CD4-positive, CD25-positive, alpha-beta regulatory T cell (primary cell): ENCODE results near the gene DSG2. TPM values are rescaled to one million over a fixed set of nuclear protein-coding genes. Genes with fewer than 3 reads are reported as not detected.
A peak's percentile ranks its signal among the peaks of the same experiment; 100 is the strongest.

Source experiments
- ATAC-seq, 2 donors: fragments of 150-1000 bp; cut with Tn5 transposase; one replicate each; pipeline ENCODE4 v1.10.0; 2021; ENCODE audit warnings: low read depth in 2 of 2, moderate number of reproducible peaks in 2 of 2, moderate library complexity in 1 of 2
- DNase-seq, 3 donors: peaks; one replicate each; pipeline versions ENCODE4 v3.0.0 to v3.0.0-alpha.2; 2012 to 2022; ENCODE audit warnings: mixed read lengths in 1 of 3
- H3K27ac ChIP-seq: one replicate; pipeline ENCODE4 v1.7.0; 2013; ENCODE audit warnings: mild to moderate bottlenecking, low read length; ENCODE audit not compliant: insufficient read depth, poor library complexity, severe bottlenecking
- H3K27me3 ChIP-seq: one replicate; pipeline ENCODE4 v1.7.0; 2013; ENCODE audit warnings: low read length; ENCODE audit not compliant: control insufficient read depth, insufficient read depth
- H3K36me3 ChIP-seq: one replicate; pipeline ENCODE4 v1.7.0; 2013; ENCODE audit warnings: mild to moderate bottlenecking, low read length, moderate library complexity; ENCODE audit not compliant: control insufficient read depth, insufficient read depth
- H3K4me1 ChIP-seq: 2 replicates; pipeline ENCODE4 v1.7.0; 2013; ENCODE audit warnings: mild to moderate bottlenecking, low read length; ENCODE audit not compliant: insufficient read depth, control insufficient read depth, poor library complexity, severe bottlenecking
- H3K4me3 ChIP-seq: one replicate; pipeline ENCODE4 v1.7.0; 2013; ENCODE audit warnings: low read depth, mild to moderate bottlenecking, low read length, moderate library complexity
- H3K9me3 ChIP-seq, 2 experiments: 1 replicate in 1 of 2; 2 replicates in 1 of 2; pipeline ENCODE4 v1.7.0; 2013; ENCODE audit warnings: low read length in 2 of 2, mild to moderate bottlenecking in 1 of 2, moderate library complexity in 1 of 2; ENCODE audit not compliant: control insufficient read depth in 2 of 2
- H3K27ac Mint-ChIP-seq, 3 donors: one replicate each; pipeline ENCODE4 v1.8.0; 2020 to 2022; ENCODE audit warnings: mild to moderate bottlenecking in 3 of 3, mixed read lengths in 3 of 3, moderate library complexity in 2 of 3
- H3K27me3 Mint-ChIP-seq: one replicate; pipeline ENCODE4 v1.8.0; 2022; ENCODE audit warnings: mild to moderate bottlenecking, mixed read lengths
- H3K36me3 Mint-ChIP-seq: one replicate; pipeline ENCODE4 v1.8.0; 2020; ENCODE audit warnings: mixed read lengths
- H3K4me1 Mint-ChIP-seq, 4 donors: one replicate each; pipeline ENCODE4 v1.8.0; 2020 to 2022; ENCODE audit warnings: mixed read lengths in 4 of 4, mild to moderate bottlenecking in 1 of 4
- H3K4me3 Mint-ChIP-seq, 4 donors: one replicate each; pipeline ENCODE4 v1.8.0; 2020 to 2022; ENCODE audit warnings: mild to moderate bottlenecking in 4 of 4, mixed read lengths in 4 of 4, moderate library complexity in 3 of 4
- H3K9me3 Mint-ChIP-seq, 7 donors: one replicate each; pipeline ENCODE4 v1.8.0; 2020 to 2022; ENCODE audit warnings: mixed read lengths in 7 of 7, mild to moderate bottlenecking in 3 of 7, moderate library complexity in 2 of 7
- polyA plus RNA-seq, 4 donors: library from polyadenylated mRNA; unstranded; fragments of 300-500 nt; fragmentation: Illumina TruSeq; gene quantifications; one replicate each; pipeline ENCODE4 v1.2.3, GENCODE V29; 2021
- total RNA-seq: library from RNA; stranded (reverse); gene quantifications from one replicate; pipeline ENCODE4 v1.2.3, GENCODE V29; 2022

Gene DSG2
- total RNA-seq (0.10 TPM), polyA plus RNA-seq (not detected)

- H3K9me3 Mint-ChIP-seq, result peaks cover 0 to 1% (median 0%) of the 10 kb centered on the region in 7 donors
- peak in 1 of 2 donors; percentile 22 for ATAC-seq
- peak in 1 of 3 donors; percentile 1 for DNase-seq
- H3K4me1 Mint-ChIP-seq, result peaks cover 0 to 4% (median 1%) of the 10 kb centered on the region in 4 donors
- peaks cover 29% of the 10 kb centered on the region for H3K27me3 Mint-ChIP-seq
- H3K27ac Mint-ChIP-seq, result no peak within 1 kb of the TSS
- H3K36me3 ChIP-seq, result no peaks in the 10 kb centered on the region
- H3K4me3 Mint-ChIP-seq, result peak within 1 kb of the TSS in 2 of 4 donors; percentile 29 to 55
- no peaks in the 10 kb centered on the region for H3K9me3 ChIP-seq
- H3K36me3 Mint-ChIP-seq, result no peaks in the 10 kb centered on the region
- H3K4me3 ChIP-seq, result no peak within 1 kb of the TSS
- H3K4me1 ChIP-seq, result no peaks in the 10 kb centered on the region
- H3K27me3 ChIP-seq, result peaks cover 9% of the 10 kb centered on the region
- H3K27ac ChIP-seq, result no peak within 1 kb of the TSS
Measured at GRCh38 chr18:31497836-31498573, at the start of gene DSG2. TSS of gene DSG2 (plus strand) at chr18:31498177. CDS start at chr18:31498252, 75 bp downstream.

GRCh38 chr18:31450409-31450808 is 47.6 kb upstream of the DSG2 start:
- Mint-ChIP-seq H3K36me3 (no peaks in the 10 kb centered on the region), H3K27me3 (no peaks in the 10 kb centered on the region), H3K9me3 (peaks cover 0 to 11% (median 0%) of the 10 kb centered on the region in 7 donors), H3K4me1 (no peaks in the 10 kb centered on the region), H3K27ac (no peak overlapping the region), H3K4me3 (no peak overlapping the region)
- no peak for DNase-seq
- Histone ChIP-seq H3K36me3 (no peaks in the 10 kb centered on the region), H3K9me3 (no peaks in the 10 kb centered on the region), H3K4me1 (no peaks in the 10 kb centered on the region), H3K4me3 (no peak overlapping the region), H3K27me3 (no peaks in the 10 kb centered on the region), H3K27ac (no peak overlapping the region)
- ATAC-seq, result no peak

GRCh38 chr18:31451625-31452024 is 46.4 kb upstream of the DSG2 start:
- H3K9me3 ChIP-seq, result no peaks in the 10 kb centered on the region
- no peaks in the 10 kb centered on the region for H3K27me3 Mint-ChIP-seq
- no peak for ATAC-seq

DNA sequence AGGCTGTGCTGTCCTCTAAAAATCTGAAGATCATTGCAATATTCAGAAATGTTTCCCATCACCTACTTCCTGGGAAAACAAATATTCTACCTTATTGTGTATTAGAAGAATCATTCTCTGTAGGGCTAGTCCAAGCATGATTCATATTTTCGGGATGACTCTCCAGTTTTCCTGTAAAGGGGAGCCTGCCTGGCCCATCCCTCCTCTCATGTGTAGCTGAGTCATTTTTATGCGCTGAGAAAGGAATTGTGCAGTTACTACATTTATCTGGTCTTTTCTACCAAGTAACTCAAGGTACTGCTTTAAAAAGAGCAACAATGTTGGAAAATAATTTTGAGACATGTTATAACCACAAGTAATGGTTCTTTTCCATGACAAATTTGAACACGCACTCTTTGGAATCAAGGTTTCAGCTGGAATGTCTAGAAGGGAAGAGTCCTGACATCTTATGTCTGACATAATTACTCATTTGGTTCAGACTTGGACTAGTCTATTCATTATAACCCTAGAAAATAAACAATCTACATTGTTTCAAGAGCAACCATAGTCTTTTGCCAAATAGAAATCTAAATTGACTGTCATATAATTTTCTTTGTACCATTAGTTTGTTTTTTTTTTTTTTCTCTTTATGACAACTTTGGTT is 43.8 kb upstream of the DSG2 start:
- Histone ChIP-seq H3K27ac (no peak overlapping the region), H3K9me3 (no peaks in the 10 kb centered on the region), H3K4me1 (no peaks in the 10 kb centered on the region), H3K4me3 (no peak overlapping the region), H3K27me3 (no peaks in the 10 kb centered on the region), H3K36me3 (no peaks in the 10 kb centered on the region)
- H3K9me3 Mint-ChIP-seq, result peaks cover 0 to 8% (median 0%) of the 10 kb centered on the region in 7 donors
- no peaks in the 10 kb centered on the region for H3K36me3 Mint-ChIP-seq
- H3K4me3 Mint-ChIP-seq, result no peak overlapping the region
- no peak overlapping the region for H3K27ac Mint-ChIP-seq
- no peaks in the 10 kb centered on the region for H3K4me1 Mint-ChIP-seq
- DNase-seq (no peak), ATAC-seq (no peak)
- H3K27me3 Mint-ChIP-seq, result no peaks in the 10 kb centered on the region

More at GRCh38 chr18:31451625-31452024, 46.4 kb upstream of the DSG2 start:
- Mint-ChIP-seq H3K4me1 (no peaks in the 10 kb centered on the region), H3K4me3 (no peak overlapping the region), H3K27ac (no peak overlapping the region), H3K36me3 (no peaks in the 10 kb centered on the region), H3K9me3 (peaks cover 0 to 11% (median 0%) of the 10 kb centered on the region in 7 donors)
- H3K27ac ChIP-seq, result no peak overlapping the region
- no peaks in the 10 kb centered on the region for H3K27me3 ChIP-seq
- H3K4me1 ChIP-seq, result no peaks in the 10 kb centered on the region
- no peak for DNase-seq
- no peaks in the 10 kb centered on the region for H3K36me3 ChIP-seq
- H3K4me3 ChIP-seq, result no peak overlapping the region

DNA sequence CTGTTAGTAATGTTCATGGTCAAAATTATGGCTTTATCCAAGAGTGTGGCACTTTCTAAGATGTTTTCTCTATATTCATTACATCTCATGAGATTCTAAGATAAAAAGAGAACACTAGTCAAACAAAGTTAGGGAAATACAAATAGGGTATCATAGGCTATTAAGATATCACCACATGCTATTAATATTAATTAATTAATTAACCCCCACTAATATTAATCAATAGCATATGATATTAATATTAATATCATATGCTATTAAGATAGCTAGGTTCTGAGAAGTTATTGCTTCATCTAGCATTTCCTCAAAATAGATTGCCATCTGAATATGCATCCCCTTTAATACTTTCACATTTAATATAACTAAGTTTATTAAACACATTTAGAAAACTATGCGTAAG is 28.3 kb upstream of the DSG2 start:
- H3K27ac Mint-ChIP-seq, result no peak overlapping the region
- Histone ChIP-seq H3K4me1 (no peaks in the 10 kb centered on the region), H3K4me3 (no peak overlapping the region), H3K9me3 (no peaks in the 10 kb centered on the region), H3K27me3 (no peaks in the 10 kb centered on the region), H3K27ac (no peak overlapping the region), H3K36me3 (no peaks in the 10 kb centered on the region)
- no peaks in the 10 kb centered on the region for H3K4me1 Mint-ChIP-seq
- no peaks in the 10 kb centered on the region for H3K36me3 Mint-ChIP-seq
- no peak for DNase-seq
- no peak for ATAC-seq
- peaks cover 0 to 4% (median 0%) of the 10 kb centered on the region in 7 donors for H3K9me3 Mint-ChIP-seq
- H3K27me3 Mint-ChIP-seq, result no peaks in the 10 kb centered on the region
- H3K4me3 Mint-ChIP-seq, result no peak overlapping the region

- no peak for DNase-seq
- Histone ChIP-seq H3K27ac (no peak overlapping the region), H3K36me3 (no peaks in the 10 kb centered on the region), H3K4me3 (no peak overlapping the region), H3K9me3 (no peaks in the 10 kb centered on the region), H3K4me1 (no peaks in the 10 kb centered on the region), H3K27me3 (no peaks in the 10 kb centered on the region)
- Mint-ChIP-seq H3K9me3 (peaks cover 0 to 5% (median 1%) of the 10 kb centered on the region in 7 donors), H3K4me1 (no peaks in the 10 kb centered on the region), H3K4me3 (no peak overlapping the region), H3K36me3 (no peaks in the 10 kb centered on the region), H3K27ac (no peak overlapping the region), H3K27me3 (no peaks in the 10 kb centered on the region)
- no peak for ATAC-seq
Measured at GRCh38 chr18:31478688-31479087, 19.3 kb upstream of the DSG2 start.

DNA sequence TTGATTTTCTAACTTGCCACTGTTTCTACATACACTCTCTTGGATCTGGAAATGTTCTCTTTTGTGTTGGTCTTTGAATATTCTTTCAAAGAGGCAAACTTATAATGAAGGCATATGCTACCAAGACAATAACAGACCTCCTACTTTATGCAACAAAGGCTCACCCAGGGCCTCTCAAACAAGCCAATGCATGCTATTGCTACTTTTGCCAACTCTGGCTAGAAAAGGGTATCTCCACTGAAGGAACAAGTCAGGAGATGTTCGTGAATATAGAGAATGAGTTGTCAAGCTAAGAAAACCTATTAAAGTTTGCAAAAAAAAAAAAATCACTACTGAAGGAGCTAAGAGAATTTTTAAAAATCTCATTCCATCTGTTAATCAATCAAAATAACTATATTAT is 15.9 kb upstream of the DSG2 start:
- H3K36me3 Mint-ChIP-seq, result no peaks in the 10 kb centered on the region
- Histone ChIP-seq H3K4me3 (no peak overlapping the region), H3K27me3 (no peaks in the 10 kb centered on the region), H3K27ac (no peak overlapping the region), H3K4me1 (no peaks in the 10 kb centered on the region), H3K36me3 (no peaks in the 10 kb centered on the region), H3K9me3 (no peaks in the 10 kb centered on the region)
- no peaks in the 10 kb centered on the region for H3K4me1 Mint-ChIP-seq
- ATAC-seq (no peak), DNase-seq (no peak)
- peaks cover 0 to 9% (median 0%) of the 10 kb centered on the region in 7 donors for H3K9me3 Mint-ChIP-seq
- H3K27me3 Mint-ChIP-seq, result no peaks in the 10 kb centered on the region
- no peak overlapping the region for H3K27ac Mint-ChIP-seq
- H3K4me3 Mint-ChIP-seq, result no peak overlapping the region
